ENCODE measurements around the gene SH2D3A.
"Not testable (repeated sequence)": the region's sequence is repeated elsewhere in the genome, so short reads cannot be mapped to it uniquely, and the experiment has no call there.

SH2D3A gene

GRCh38 chr19:6719540-6719861 is 47.7 kb downstream of the SH2D3A start:
- no peak for DNase-seq

GRCh38 chr19:6718741-6719539 is 48.3 kb downstream of the SH2D3A start:
- DNase-seq, result no peak

GRCh38 chr19:6718111-6718740 is 49.0 kb downstream of the SH2D3A start:
- DNase-seq, result no peak

- DNase-seq, result no peak
Measured at GRCh38 chr19:6717441-6717971, 49.7 kb downstream of the SH2D3A start.

GRCh38 chr19:6717036-6717435 is 50.2 kb downstream of the SH2D3A start:
- no peak for DNase-seq

- DNase-seq, result no peak
Measured at GRCh38 chr19:6716610-6716970, 50.6 kb downstream of the SH2D3A start.

GRCh38 chr19:6714749-6715555 is 52.3 kb downstream of the SH2D3A start:
- no peak for DNase-seq

GRCh38 chr19:6713773-6714692 is 53.2 kb downstream of the SH2D3A start:
- DNase-seq, result no peak

- DNase-seq, result no peak
Measured at GRCh38 chr19:6712692-6713670, 54.3 kb downstream of the SH2D3A start.

- no peak for DNase-seq
Measured at GRCh38 chr19:6712231-6712630, 55.0 kb downstream of the SH2D3A start.

- no peak for DNase-seq
Measured at GRCh38 chr19:6711605-6712004, 55.6 kb downstream of the SH2D3A start.

GRCh38 chr19:6711078-6711361 is 56.2 kb downstream of the SH2D3A start:
- DNase-seq, result no peak

- no peak for DNase-seq
Measured at GRCh38 chr19:6710273-6711077, 56.8 kb downstream of the SH2D3A start.

GRCh38 chr19:6709549-6709948 is 57.7 kb downstream of the SH2D3A start:
- DNase-seq, result no peak

- DNase-seq, result not testable (repeated sequence)
Measured at GRCh38 chr19:6708913-6709312, 58.3 kb downstream of the SH2D3A start.

- DNase-seq, result no peak
Measured at GRCh38 chr19:6708346-6708745, 58.9 kb downstream of the SH2D3A start.

- no peak for DNase-seq
Measured at GRCh38 chr19:6707658-6708018, 59.6 kb downstream of the SH2D3A start.

GRCh38 chr19:6707011-6707657 is 60.1 kb downstream of the SH2D3A start:
- no peak for DNase-seq

GRCh38 chr19:6706633-6706958 is 60.6 kb downstream of the SH2D3A start:
- no peak for DNase-seq

GRCh38 chr19:6705931-6706632 is 61.2 kb downstream of the SH2D3A start:
- no peak for DNase-seq
